OCI-LY3 (cell line): ENCODE measurements around the gene BRF1.

Experiments
- H2AFZ ChIP-seq: fragments of 200-600, 300-600 bp; shearing (Covaris generic); 2 replicates; pipeline ENCODE4 v1.6.0; 2014; ENCODE audit warnings: antibody characterized with exemption, low read depth, low read length
- H3K27ac ChIP-seq: fragments of 200-600, 300-600 bp; sonication (generic); 2 replicates; pipeline ENCODE4 v1.5.1; 2014; ENCODE audit warnings: mild to moderate bottlenecking, low read length, moderate library complexity, mixed read lengths
- H3K27me3 ChIP-seq: fragments of 200-600, 300-600 bp; sonication (generic); 2 replicates; pipeline ENCODE4 v1.6.1; 2014; ENCODE audit warnings: low read depth, low read length, mixed read lengths
- H3K36me3 ChIP-seq: fragments of 200-600, 300-600 bp; sonication (generic); replicated peaks from 2 replicates; pipeline ENCODE3; 2014; ENCODE audit warnings: low read depth, low read length, mixed read lengths
- H3K4me1 ChIP-seq: fragments of 300-600, 200-600 bp; sonication (generic); 2 replicates; pipeline ENCODE4 v1.6.1; 2014; ENCODE audit warnings: low read length, mixed read lengths
- H3K4me2 ChIP-seq: fragments of 200-600, 300-600 bp; sonication (generic); 2 replicates; pipeline ENCODE4 v1.6.1; 2014; ENCODE audit warnings: low read length, mixed read lengths
- H3K4me3 ChIP-seq: fragments of 300-600, 200-600 bp; sonication (generic); 2 replicates; pipeline ENCODE4 v1.5.1; 2014; ENCODE audit warnings: antibody characterized with exemption, mild to moderate bottlenecking, low read length, moderate library complexity
- H3K79me2 ChIP-seq: fragments of 300-600, 200-600 bp; shearing (Covaris generic); 2 replicates; pipeline ENCODE4 v1.6.1; 2014; ENCODE audit warnings: mild to moderate bottlenecking, low read length, mixed read lengths
- H3K9ac ChIP-seq: fragments of 300-600, 200-600 bp; shearing (Covaris generic); 2 replicates; pipeline ENCODE4 v1.6.0; 2014; ENCODE audit warnings: mild to moderate bottlenecking, low read length, moderate library complexity
- H3K9me3 ChIP-seq: fragments of 200-600, 300-600 bp; shearing (Covaris generic); 2 replicates; pipeline ENCODE4 v1.6.1; 2014; ENCODE audit warnings: low read length, mixed read lengths; ENCODE audit not compliant: insufficient read depth
- H4K20me1 ChIP-seq: fragments of 200-600, 300-600 bp; sonication (generic); 2 replicates; pipeline ENCODE4 v1.6.1; 2016; ENCODE audit warnings: low read length, mixed read lengths; ENCODE audit not compliant: insufficient read depth
- CTCF ChIP-seq: fragments of 200-600, 300-600 bp; sonication (generic); IDR thresholded peaks from 2 replicates; pipeline ENCODE4 v1.5.1; 2014; ENCODE audit warnings: antibody characterized with exemption, low read length, low read depth
- EZH2phosphoT487 ChIP-seq: fragments of 200-600 bp; shearing (Covaris generic); IDR thresholded peaks from 2 replicates; pipeline ENCODE4 v1.6.1; 2018; ENCODE audit warnings: antibody characterized with exemption, mixed run types, low read depth

BRF1 gene

GRCh38 chr14:105185973-105186372, 114.8 kb downstream of the BRF1 start:
- TF ChIP-seq EZH2phosphoT487 (no peak), CTCF (no peak)
- no peaks in the 10 kb centered on the region for H3K79me2 ChIP-seq

GRCh38 chr14:105185001-105185400, 115.8 kb downstream of the BRF1 start:
- no peak overlapping the region for H3K27ac ChIP-seq
- no peak overlapping the region for H3K9ac ChIP-seq
- H3K36me3 ChIP-seq: no peaks in the 10 kb centered on the region
- H3K4me3 ChIP-seq: no peak overlapping the region
- H3K9me3 ChIP-seq: no peaks in the 10 kb centered on the region
- peaks cover 5% of the 10 kb centered on the region for H3K4me1 ChIP-seq
- H4K20me1 ChIP-seq: no peaks in the 10 kb centered on the region
- peaks cover 12% of the 10 kb centered on the region for H3K27me3 ChIP-seq
- H3K4me2 ChIP-seq: no peak overlapping the region
- no peak overlapping the region for H2AFZ ChIP-seq
- no peaks in the 10 kb centered on the region for H3K79me2 ChIP-seq
- no peak for TF ChIP-seq EZH2phosphoT487
- no peak for TF ChIP-seq CTCF

More at GRCh38 chr14:105185973-105186372, 114.8 kb downstream of the BRF1 start:
- H3K27ac ChIP-seq: no peak overlapping the region
- no peak overlapping the region for H3K4me2 ChIP-seq
- H3K9ac ChIP-seq: no peak overlapping the region
- H3K27me3 ChIP-seq: peaks cover 12% of the 10 kb centered on the region
- no peaks in the 10 kb centered on the region for H4K20me1 ChIP-seq
- no peaks in the 10 kb centered on the region for H3K4me1 ChIP-seq
- no peaks in the 10 kb centered on the region for H3K9me3 ChIP-seq
- H3K36me3 ChIP-seq: no peaks in the 10 kb centered on the region
- no peak overlapping the region for H3K4me3 ChIP-seq
- H2AFZ ChIP-seq: no peak overlapping the region

DNA sequence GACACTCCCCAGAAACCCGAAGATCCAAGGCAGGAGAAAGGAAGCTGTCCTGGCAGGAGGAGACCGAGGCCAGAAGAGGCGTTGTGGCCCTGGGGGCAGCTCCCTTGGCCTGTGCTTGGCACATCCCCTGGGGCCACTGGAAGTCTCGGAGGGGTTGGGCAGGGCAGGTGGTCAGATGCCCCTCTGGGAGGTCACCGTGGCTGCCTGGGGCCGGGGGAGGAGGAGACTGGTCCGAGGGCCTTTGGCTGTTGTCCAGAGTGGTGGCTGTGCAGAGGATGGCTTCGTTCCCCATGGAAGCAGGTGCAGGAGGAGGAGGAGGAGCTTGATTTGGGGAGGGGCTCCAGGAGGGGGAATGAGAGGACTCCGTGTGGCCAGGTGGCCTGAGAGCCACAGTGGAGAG, 116.3 kb downstream of the BRF1 start:
- Histone ChIP-seq H3K9me3 (no peaks in the 10 kb centered on the region), H3K27me3 (peaks cover 12% of the 10 kb centered on the region), H3K4me2 (no peak overlapping the region), H3K4me3 (no peak overlapping the region), H4K20me1 (no peaks in the 10 kb centered on the region), H3K9ac (no peak overlapping the region), H2AFZ (no peak overlapping the region), H3K79me2 (no peaks in the 10 kb centered on the region), H3K4me1 (peaks cover 5% of the 10 kb centered on the region), H3K36me3 (no peaks in the 10 kb centered on the region), H3K27ac (no peak overlapping the region)
- TF ChIP-seq EZH2phosphoT487: no peak
- TF ChIP-seq CTCF: no peak

GRCh38 chr14:105182296-105183020, 118.3 kb downstream of the BRF1 start:
- H4K20me1 ChIP-seq: no peaks in the 10 kb centered on the region
- no peaks in the 10 kb centered on the region for H3K36me3 ChIP-seq
- peaks cover 5% of the 10 kb centered on the region for H3K4me1 ChIP-seq
- no peak overlapping the region for H2AFZ ChIP-seq
- H3K9me3 ChIP-seq: no peaks in the 10 kb centered on the region
- H3K9ac ChIP-seq: no peak overlapping the region
- H3K27me3 ChIP-seq: peaks cover 12% of the 10 kb centered on the region
- TF ChIP-seq CTCF (no peak), EZH2phosphoT487 (no peak)
- H3K4me3 ChIP-seq: no peak overlapping the region
- H3K79me2 ChIP-seq: no peaks in the 10 kb centered on the region
- no peak overlapping the region for H3K4me2 ChIP-seq
- no peak overlapping the region for H3K27ac ChIP-seq
